ENCODE results near the gene HSBP1L1.
"Not testable (repeated sequence)": the region's sequence is repeated elsewhere in the genome, so short reads cannot be mapped to it uniquely, and the experiment has no call there.

The HSBP1L1 gene

GRCh38 chr18:79945118-79946042, 19.1 kb upstream of the HSBP1L1 start:
- DNase-seq, result no peak

- DNase-seq, result no peak
These were observed 17.2 kb upstream of the HSBP1L1 start for GRCh38 chr18:79947054-79947755.

- no peak for DNase-seq
These were observed 16.4 kb upstream of the HSBP1L1 start for GRCh38 chr18:79947881-79948610.

- DNase-seq, result no peak
These were observed 15.6 kb upstream of the HSBP1L1 start for GRCh38 chr18:79948719-79949411.

GRCh38 chr18:79949697-79950487, 14.6 kb upstream of the HSBP1L1 start:
- no peak for DNase-seq

GRCh38 chr18:79950515-79951341, 13.7 kb upstream of the HSBP1L1 start:
- no peak for DNase-seq

GRCh38 chr18:79951545-79952455, 12.6 kb upstream of the HSBP1L1 start, which contains the start of gene SLC66A2:
Gene SLC66A2 (minus strand): TSS chr18:79951653. CDS start chr18:79950926, 727 bp downstream.
- peak; percentile 28 for DNase-seq

- DNase-seq, result no peak
These were observed 11.9 kb upstream of the HSBP1L1 start for GRCh38 chr18:79952456-79952995.

- DNase-seq, result no peak
These were observed 11.4 kb upstream of the HSBP1L1 start for GRCh38 chr18:79952996-79953559.

GRCh38 chr18:79953971-79954651, 10.3 kb upstream of the HSBP1L1 start:
- no peak for DNase-seq

GRCh38 chr18:79954791-79955190, 9.7 kb upstream of the HSBP1L1 start:
- DNase-seq, result no peak

- DNase-seq, result no peak
These were observed 9.0 kb upstream of the HSBP1L1 start for GRCh38 chr18:79955302-79956075.

- DNase-seq, result no peak
These were observed 8.2 kb upstream of the HSBP1L1 start for GRCh38 chr18:79956276-79956675.

GRCh38 chr18:79958981-79959380, 5.5 kb upstream of the HSBP1L1 start:
- DNase-seq, result no peak

GRCh38 chr18:79960161-79960801, 4.2 kb upstream of the HSBP1L1 start:
- not testable (repeated sequence) for DNase-seq

GRCh38 chr18:79960921-79961526, 3.4 kb upstream of the HSBP1L1 start:
- DNase-seq, result no peak
